Stimulated activated CD8-positive, alpha-beta memory T cell treated with anti-CD3 and anti-CD28 coated beads, Interleukin-12 subunit alpha, Interleukin-12 subunit beta, amount 100 ng/mL, for 4 hours (primary cell): ENCODE results near the gene KCNJ11.

Experiments
- DNase-seq: peaks from one replicate; pipeline ENCODE4 v3.0.0-alpha.2; 2020; ENCODE audit warnings: low read depth

Gene KCNJ11

GRCh38 chr11:17353821-17354600, 34.4 kb downstream of the KCNJ11 start:
- no peak for DNase-seq

- DNase-seq = peak; percentile 48
These were observed 35.3 kb downstream of the KCNJ11 start for GRCh38 chr11:17352950-17353820.

DNA sequence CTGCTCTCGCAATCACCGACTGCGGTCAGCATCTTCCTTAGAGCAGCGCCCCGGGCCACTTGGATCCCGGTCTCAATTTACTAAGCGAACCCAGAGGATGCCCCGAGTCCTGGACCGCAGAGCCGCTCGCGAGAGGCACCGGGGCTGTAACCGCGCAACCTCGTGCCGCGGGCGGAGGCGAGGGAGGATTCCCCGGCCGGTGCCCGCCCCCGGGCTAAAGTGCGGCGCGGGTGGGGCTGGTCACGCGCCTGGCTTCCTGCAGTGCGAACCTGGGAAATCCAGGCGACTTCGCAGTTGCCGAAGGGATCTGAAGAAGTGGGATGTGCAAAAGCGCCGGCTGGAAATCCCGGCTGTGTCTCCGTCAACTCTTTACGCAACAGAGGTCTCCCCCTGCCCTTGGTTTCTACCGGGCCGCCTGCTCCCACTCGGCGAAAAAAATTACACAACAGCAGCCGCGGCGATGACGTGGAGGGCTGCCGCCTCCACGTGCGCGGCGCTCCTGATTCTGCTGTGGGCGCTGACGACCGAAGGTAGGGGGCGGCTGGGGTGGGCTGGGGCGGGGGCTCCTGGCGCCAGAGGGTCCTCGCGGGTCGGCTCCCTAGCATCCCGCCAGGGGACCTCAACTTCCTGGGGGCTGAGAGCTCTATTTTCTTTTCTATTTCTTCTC, 36.8 kb downstream of the KCNJ11 start, which contains the start of gene NCR3LG1:
NCR3LG1 (plus strand) TSS at position 291 of the 667 bp plus-strand sequence; CDS start at position 461, 170 bp downstream.
- DNase-seq = peak; percentile 66

GRCh38 chr11:17351172-17351509, 37.3 kb downstream of the KCNJ11 start:
- DNase-seq = no peak

DNA sequence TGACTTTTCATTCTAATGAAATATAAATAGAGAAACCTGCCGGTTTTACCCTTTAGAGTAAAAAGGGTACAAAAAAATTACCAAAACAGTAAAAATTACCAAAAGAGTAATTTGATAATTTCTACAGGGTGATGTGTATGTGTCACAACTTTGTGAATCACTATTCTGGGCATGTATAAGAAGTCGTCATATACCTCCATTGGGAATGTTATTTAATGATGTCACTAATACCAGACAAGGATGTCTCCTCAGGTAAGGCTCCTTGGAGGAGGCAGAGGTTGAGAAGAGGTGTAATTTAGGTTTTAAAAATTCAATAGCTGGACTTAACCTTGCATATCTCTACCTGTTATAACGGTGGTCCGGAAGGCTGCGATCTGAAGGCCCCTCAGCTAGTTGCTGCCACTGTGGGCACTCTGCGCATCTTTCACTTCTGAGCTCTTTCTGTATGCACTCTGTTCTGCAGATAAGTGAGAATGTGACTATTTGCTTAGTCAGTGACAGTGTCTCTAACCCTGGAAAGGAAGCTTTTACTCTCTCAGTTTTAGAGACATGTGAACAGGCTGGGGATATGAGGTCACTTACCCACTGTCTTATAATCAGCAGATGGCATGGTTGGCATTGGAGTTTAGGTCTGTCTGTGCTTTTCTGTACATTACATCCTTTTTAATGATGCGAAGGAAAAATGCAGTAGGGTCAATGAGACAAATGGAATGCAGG, 37.8 kb downstream of the KCNJ11 start:
- DNase-seq = no peak

- DNase-seq = no peak
These were observed 40.8 kb downstream of the KCNJ11 start for GRCh38 chr11:17347676-17348075.

DNA sequence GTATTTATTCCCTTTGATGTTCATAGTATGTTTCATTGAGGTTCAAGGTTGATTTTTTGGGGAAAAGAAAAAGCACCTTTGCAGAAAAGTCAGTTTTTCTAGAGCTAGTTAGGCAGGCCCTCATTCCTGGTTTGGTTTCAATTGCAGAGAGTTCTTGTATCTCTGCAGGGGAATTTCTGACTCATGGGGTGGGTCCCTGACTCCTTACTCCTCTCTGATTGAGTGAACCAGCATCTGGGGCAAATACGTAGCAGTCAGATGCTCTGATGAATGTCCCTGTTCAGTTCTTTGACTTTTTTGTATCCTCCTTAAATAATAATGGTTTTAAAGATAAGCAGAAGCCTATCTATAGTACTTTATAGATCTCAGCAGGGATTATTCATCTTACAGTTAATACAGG, 44.6 kb downstream of the KCNJ11 start:
- DNase-seq = no peak

DNA sequence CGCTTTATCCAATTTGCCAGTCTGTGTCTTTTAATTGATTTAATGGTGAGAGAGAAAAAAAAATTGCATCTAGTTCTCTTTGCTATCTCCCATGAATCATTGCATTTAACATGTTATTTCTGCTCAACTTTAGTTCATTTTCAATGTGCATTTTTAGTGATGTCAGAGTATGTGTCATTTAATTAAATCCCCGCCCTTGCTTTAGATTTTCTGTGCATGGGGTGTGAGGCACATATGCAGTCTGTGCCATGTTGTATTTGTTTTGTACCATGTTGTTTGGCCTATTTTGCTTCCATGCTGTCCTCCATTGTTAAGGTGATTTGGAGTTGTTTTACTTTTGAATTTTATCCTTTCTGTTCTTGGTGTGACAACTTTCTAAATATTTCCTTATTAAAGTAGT, 45.2 kb downstream of the KCNJ11 start:
- DNase-seq = no peak
